Testis (tissue), 3 donors: ENCODE measurements around the gene MCCC2. TPM values are rescaled to one million over a fixed set of nuclear protein-coding genes. Genes with fewer than 3 reads are reported as not detected.

Experiments
- DNase-seq: peaks from one replicate; pipeline ENCODE4 v3.0.0-alpha.2; 2019
- H3K27ac ChIP-seq, 2 donors: fragments of 200-600 bp; sonication (generic); one replicate each; pipeline ENCODE4 v1.5.1; 2019
- H3K27me3 ChIP-seq: fragments of 200-600 bp; sonication (generic); one replicate; pipeline ENCODE4 v1.5.1; 2019
- H3K36me3 ChIP-seq: fragments of 200-600 bp; sonication (generic); one replicate; pipeline ENCODE4 v1.5.1; 2017; ENCODE audit warnings: low read depth; ENCODE audit errors: missing control alignments
- H3K4me1 ChIP-seq: fragments of 200-600 bp; sonication (generic); one replicate; pipeline ENCODE4 v1.5.1; 2019
- H3K4me3 ChIP-seq, 2 donors: fragments of 200-600 bp; sonication (generic); one replicate each; pipeline ENCODE4 v1.5.1; 2017 to 2019
- H3K9me3 ChIP-seq: fragments of 200-600 bp; sonication (generic); one replicate; pipeline ENCODE4 v1.5.1; 2017
- POLR2A ChIP-seq: fragments of 450-650 bp; IDR thresholded peaks from one replicate; pipeline ENCODE4 v1.6.1; 2017; ENCODE audit warnings: antibody characterized with exemption, mild to moderate bottlenecking, moderate library complexity
- WGBS, 2 donors: methylation state at CpG; one replicate each; pipeline ENCODE4 v1.1.5; 2018; 5-methylcytosine and 5-hydroxymethylcytosine counted together
- intact Hi-C: fragments of 100-400 bp; cut with DNase I; formaldehyde crosslinking; loops from one replicate; pipeline ENCODE4 v1.15.1; 2023; ENCODE audit warnings: low total_unique reads
- polyA plus RNA-seq: library from polyadenylated mRNA; stranded (reverse); fragments of 350-450 nt; fragmentation: Illumina TruSeq; extraction: RNeasy Lipid Tissue Mini Kit (QIAGEN cat#74804); gene quantifications from one replicate; pipeline ENCODE4 v1.2.3, GENCODE V29; 2014; ENCODE audit warnings: low read depth, low replicate concordance; ENCODE audit not compliant: insufficient read depth
- total RNA-seq, 2 donors: library from RNA; depleted of rRNA; stranded (reverse); fragments of >200 nt; gene quantifications; one replicate each; pipeline ENCODE4 v1.2.3, GENCODE V29; 2016
- TF ChIP-seq, protein P1 (sequence below), 3 experiments: fragments of 450-650 bp in 2 of 3; fragments of 200-600 bp in 1 of 3; sonication (generic) in 1 of 3; IDR thresholded peaks; one replicate each; pipeline ENCODE4 v1.5.1; 2016 to 2019; ENCODE audit warnings: antibody characterized with exemption in 3 of 3, mild to moderate bottlenecking in 2 of 3, moderate library complexity in 1 of 3

The MCCC2 gene
- total and polyA plus RNA-seq, 3 donors from 2014 or later, result 24.7 to 30.0 (median 29.0) TPM

DNA sequence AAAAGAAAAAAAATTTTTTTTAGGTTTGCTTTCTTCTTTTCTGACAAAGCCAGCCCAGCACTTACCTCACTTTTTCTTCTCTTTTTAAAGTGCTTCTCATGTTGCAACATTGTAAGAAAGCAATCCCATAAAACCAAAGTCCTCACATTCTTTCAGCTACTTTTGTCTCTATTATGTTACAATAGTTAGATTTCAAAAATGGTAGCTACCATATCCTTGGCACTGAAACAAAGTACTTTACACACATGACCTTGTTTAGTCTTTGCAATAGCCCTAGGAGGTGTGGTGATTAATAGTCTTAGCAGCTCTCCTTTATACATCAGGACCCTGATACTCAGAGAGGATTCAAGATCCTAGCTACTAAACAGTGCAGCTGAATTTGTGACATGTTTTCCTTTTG, 108.5 kb downstream of the MCCC2 start:
- TF ChIP-seq, protein P1, sequence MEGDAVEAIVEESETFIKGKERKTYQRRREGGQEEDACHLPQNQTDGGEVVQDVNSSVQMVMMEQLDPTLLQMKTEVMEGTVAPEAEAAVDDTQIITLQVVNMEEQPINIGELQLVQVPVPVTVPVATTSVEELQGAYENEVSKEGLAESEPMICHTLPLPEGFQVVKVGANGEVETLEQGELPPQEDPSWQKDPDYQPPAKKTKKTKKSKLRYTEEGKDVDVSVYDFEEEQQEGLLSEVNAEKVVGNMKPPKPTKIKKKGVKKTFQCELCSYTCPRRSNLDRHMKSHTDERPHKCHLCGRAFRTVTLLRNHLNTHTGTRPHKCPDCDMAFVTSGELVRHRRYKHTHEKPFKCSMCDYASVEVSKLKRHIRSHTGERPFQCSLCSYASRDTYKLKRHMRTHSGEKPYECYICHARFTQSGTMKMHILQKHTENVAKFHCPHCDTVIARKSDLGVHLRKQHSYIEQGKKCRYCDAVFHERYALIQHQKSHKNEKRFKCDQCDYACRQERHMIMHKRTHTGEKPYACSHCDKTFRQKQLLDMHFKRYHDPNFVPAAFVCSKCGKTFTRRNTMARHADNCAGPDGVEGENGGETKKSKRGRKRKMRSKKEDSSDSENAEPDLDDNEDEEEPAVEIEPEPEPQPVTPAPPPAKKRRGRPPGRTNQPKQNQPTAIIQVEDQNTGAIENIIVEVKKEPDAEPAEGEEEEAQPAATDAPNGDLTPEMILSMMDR (IDR thresholded peaks at IDR 0.05), result no peak
- no peak for TF ChIP-seq POLR2A
- no peaks in the 10 kb centered on the region for H3K9me3 ChIP-seq
- H3K27me3 ChIP-seq, result no peaks in the 10 kb centered on the region
- no peak for DNase-seq
- H3K4me3 ChIP-seq, result no peak overlapping the region
- H3K4me1 ChIP-seq, result peaks cover 5% of the 10 kb centered on the region
- intact Hi-C loops, result no loop called here
- H3K27ac ChIP-seq, result no peak overlapping the region
- no peaks in the 10 kb centered on the region for H3K36me3 ChIP-seq

DNA sequence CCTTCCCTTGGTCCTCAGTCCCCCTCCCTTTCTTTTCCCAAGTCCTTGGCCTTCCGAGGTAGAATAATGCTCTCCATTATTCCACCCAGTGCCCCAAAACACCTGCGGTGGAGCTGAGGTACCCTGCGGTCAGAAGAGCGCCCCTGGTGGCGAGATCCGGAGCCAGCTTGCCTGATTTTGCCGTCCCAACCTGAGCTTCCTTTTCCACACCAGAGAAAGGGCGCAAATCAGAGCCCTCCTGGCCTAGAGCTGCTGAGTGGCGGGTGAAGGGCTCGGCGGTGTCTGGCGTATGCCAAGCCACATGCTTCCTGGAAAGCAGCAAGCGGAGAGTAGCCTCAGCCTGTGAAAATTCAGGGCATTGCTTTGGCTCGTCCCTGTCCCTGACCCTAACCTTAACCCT, 110.8 kb downstream of the MCCC2 start:
- no peaks in the 10 kb centered on the region for H3K9me3 ChIP-seq
- intact Hi-C loops, result no loop called here
- H3K4me3 ChIP-seq, result peak overlapping the region in 1 of 2 donors; percentile 4
- TF ChIP-seq POLR2A, result no peak
- TF ChIP-seq, protein P1 (IDR thresholded peaks at IDR 0.05), result peak in 2 of 3 experiments; percentile 17 to 49
- no peak overlapping the region for H3K27ac ChIP-seq
- H3K27me3 ChIP-seq, result no peaks in the 10 kb centered on the region
- peaks cover 5% of the 10 kb centered on the region for H3K4me1 ChIP-seq
- 43 to 49% methylated on average over 13 to 14 of the region's 14 CpGs for WGBS, 2 donors
- peak; percentile 48 for DNase-seq
- H3K36me3 ChIP-seq, result no peaks in the 10 kb centered on the region

DNA sequence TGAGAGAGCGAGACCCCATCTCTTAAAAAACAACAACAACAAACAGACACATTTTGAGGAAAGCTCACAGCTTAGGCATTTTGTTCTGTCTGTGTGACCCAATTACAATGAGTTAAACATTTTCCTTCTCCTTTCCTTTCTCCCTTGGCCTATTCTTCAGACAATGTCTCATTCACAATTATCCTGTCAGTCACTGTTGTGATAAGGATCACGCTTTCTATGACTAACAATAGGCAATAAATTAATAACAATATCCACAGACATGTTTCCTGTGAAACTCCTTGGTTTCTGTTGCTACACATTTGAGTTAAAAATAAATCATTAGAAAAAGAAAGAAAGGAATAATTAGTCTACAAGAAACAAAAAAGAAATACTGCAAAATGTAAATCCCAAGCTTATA, 112.1 kb downstream of the MCCC2 start:
- no peak for DNase-seq
- peaks cover 2% of the 10 kb centered on the region for H3K4me1 ChIP-seq
- WGBS, 2 donors, result 66 to 85% methylated on average over 2 of the region's 2 CpGs
- intact Hi-C loops, result no loop called here
- H3K27ac ChIP-seq, result no peak overlapping the region
- H3K4me3 ChIP-seq, result no peak overlapping the region
- no peaks in the 10 kb centered on the region for H3K27me3 ChIP-seq
- no peak for TF ChIP-seq POLR2A
- TF ChIP-seq, protein P1 (IDR thresholded peaks at IDR 0.05), result no peak
- no peaks in the 10 kb centered on the region for H3K36me3 ChIP-seq
- H3K9me3 ChIP-seq, result no peaks in the 10 kb centered on the region

DNA sequence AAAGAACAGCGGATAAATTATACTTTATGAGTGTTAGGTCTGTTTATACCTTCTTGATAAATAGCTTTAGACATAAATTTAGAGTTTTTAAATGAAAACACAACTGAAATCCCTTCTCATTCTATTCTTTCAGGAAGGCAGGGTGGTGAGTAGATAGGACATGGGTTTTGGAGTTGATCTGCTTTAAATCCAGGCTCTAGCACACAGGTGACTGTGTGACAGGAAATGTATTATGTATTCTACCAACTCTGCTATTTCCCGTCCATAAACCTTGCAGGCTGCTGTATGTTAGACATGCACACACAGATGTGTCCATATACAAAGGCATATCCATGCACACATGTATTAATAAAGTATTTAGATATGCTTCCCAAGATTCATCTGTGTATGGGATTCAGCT, 112.6 kb downstream of the MCCC2 start:
- WGBS, 2 donors, result 63 to 90% methylated on average over 2 of the region's 2 CpGs
- Histone ChIP-seq H3K4me1 (no peaks in the 10 kb centered on the region), H3K9me3 (no peaks in the 10 kb centered on the region), H3K27me3 (no peaks in the 10 kb centered on the region), H3K4me3 (no peak overlapping the region), H3K27ac (no peak overlapping the region), H3K36me3 (no peaks in the 10 kb centered on the region)
- intact Hi-C loops, result no loop called here
- no peak for DNase-seq
- TF ChIP-seq, protein P1 (IDR thresholded peaks at IDR 0.05), result no peak
- no peak for TF ChIP-seq POLR2A

DNA sequence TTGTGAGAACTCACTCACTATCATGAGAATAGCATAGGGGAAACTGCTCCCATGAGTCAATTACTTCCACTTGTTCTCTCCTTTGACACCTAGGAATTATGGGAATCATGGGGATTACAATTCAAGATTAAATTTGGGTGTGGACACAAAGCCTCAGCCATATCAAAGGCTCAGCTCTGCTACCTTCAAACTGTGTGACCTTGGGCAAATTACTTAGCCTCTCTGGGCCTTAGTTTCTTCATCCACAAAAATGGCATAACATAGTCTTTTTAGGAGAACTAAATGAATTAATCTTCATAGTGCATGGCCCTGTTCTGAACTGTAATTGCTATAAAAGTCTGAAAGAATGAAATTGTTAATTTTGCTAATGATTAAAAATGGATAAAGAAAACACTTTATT, 113.7 kb downstream of the MCCC2 start:
- DNase-seq, result no peak
- Histone ChIP-seq H3K9me3 (no peaks in the 10 kb centered on the region), H3K4me3 (no peak overlapping the region), H3K27me3 (no peaks in the 10 kb centered on the region), H3K36me3 (no peaks in the 10 kb centered on the region), H3K4me1 (no peaks in the 10 kb centered on the region), H3K27ac (no peak overlapping the region)
- no peak for TF ChIP-seq POLR2A
- TF ChIP-seq, protein P1 (IDR thresholded peaks at IDR 0.05), result no peak
- intact Hi-C loops, result no loop called here
